ENCODE results near the gene COL10A1.

The COL10A1 gene

GRCh38 chr6:116108836-116109235 is 17.1 kb downstream of the COL10A1 start:
- TF ChIP-seq CTCF (IDR thresholded peaks at IDR 0.05; ENCODE audit: insufficient read depth, missing control alignments): no peak
- FAIRE-seq: no peak
- DNase-seq (ENCODE audit: insufficient read length, low spot score): no peak

- DNase-seq (ENCODE audit: insufficient read length, low spot score): no peak
- no peak for TF ChIP-seq CTCF (IDR thresholded peaks at IDR 0.05; ENCODE audit: insufficient read depth, missing control alignments)
- no peak for FAIRE-seq
Measured at GRCh38 chr6:116106146-116106545, 19.8 kb downstream of the COL10A1 start.

GRCh38 chr6:116105247-116105646 is 20.7 kb downstream of the COL10A1 start:
- FAIRE-seq (no peak), DNase-seq (ENCODE audit: insufficient read length, low spot score) (no peak)
- TF ChIP-seq CTCF (IDR thresholded peaks at IDR 0.05; ENCODE audit: insufficient read depth, missing control alignments): no peak

GRCh38 chr6:116104636-116105035 is 21.3 kb downstream of the COL10A1 start:
- no peak for FAIRE-seq
- TF ChIP-seq CTCF (IDR thresholded peaks at IDR 0.05; ENCODE audit: insufficient read depth, missing control alignments): no peak
- DNase-seq (ENCODE audit: insufficient read length, low spot score): no peak

GRCh38 chr6:116102873-116103272 is 23.1 kb downstream of the COL10A1 start:
- no peak for FAIRE-seq
- no peak for DNase-seq (ENCODE audit: insufficient read length, low spot score)
- TF ChIP-seq CTCF (IDR thresholded peaks at IDR 0.05; ENCODE audit: insufficient read depth, missing control alignments): no peak

GRCh38 chr6:116101790-116102189 is 24.1 kb downstream of the COL10A1 start:
- FAIRE-seq: no peak
- DNase-seq (ENCODE audit: insufficient read length, low spot score): no peak
- no peak for TF ChIP-seq CTCF (IDR thresholded peaks at IDR 0.05; ENCODE audit: insufficient read depth, missing control alignments)

- TF ChIP-seq CTCF (IDR thresholded peaks at IDR 0.05; ENCODE audit: insufficient read depth, missing control alignments): no peak
- DNase-seq (ENCODE audit: insufficient read length, low spot score): no peak
- FAIRE-seq: no peak
Measured at GRCh38 chr6:116101302-116101718, 24.6 kb downstream of the COL10A1 start.
